WTC11 (cell line): ENCODE data around the gene SPOCD1. TPM values are rescaled to one million over a fixed set of nuclear protein-coding genes. Genes with fewer than 3 reads are reported as not detected.
A peak's percentile ranks its signal among the peaks of the same experiment; 100 is the strongest.

Source experiments
- ATAC-seq: fragments of 200-7000 bp; cut with Tn5 transposase; 2 replicates; pipeline ENCODE4 v1.10.0; 2021; ENCODE audit warnings: mild to moderate bottlenecking, moderate library complexity
- CTCF ChIA-PET: fragments of 300-600 bp; sonication (Branson Sonifier 250); formaldehyde crosslinking; loops from one replicate; lab custom pipeline; 2021; ENCODE audit warnings: antibody characterized with exemption; lab: Charles Lee
- POLR2A ChIA-PET: fragments of 350-600 bp; sonication (Branson Sonifier 250); formaldehyde crosslinking; loops from one replicate; lab custom pipeline; 2021; ENCODE audit warnings: antibody characterized with exemption; lab: Charles Lee
- DNase-seq: peaks from one replicate; pipeline ENCODE4 v3.0.0; 2021; ENCODE audit warnings: low spot score
- H3K27ac Mint-ChIP-seq: 2 replicates; pipeline ENCODE4 v1.8.0; 2021; ENCODE audit warnings: mixed read lengths
- H3K27me3 Mint-ChIP-seq: 2 replicates; pipeline ENCODE4 v1.8.0; 2021; ENCODE audit warnings: low read depth, mild to moderate bottlenecking, moderate library complexity, mixed read lengths
- H3K36me3 Mint-ChIP-seq: 2 replicates; pipeline ENCODE4 v1.8.0; 2021; ENCODE audit warnings: mixed read lengths
- H3K4me1 Mint-ChIP-seq: 2 replicates; pipeline ENCODE4 v1.8.0; 2022; ENCODE audit warnings: mixed read lengths
- H3K4me3 Mint-ChIP-seq: 2 replicates; pipeline ENCODE4 v1.8.0; 2021; ENCODE audit warnings: mild to moderate bottlenecking, moderate library complexity, mixed read lengths
- H3K9me3 Mint-ChIP-seq: 2 replicates; pipeline ENCODE4 v1.8.0; 2021; ENCODE audit warnings: mixed read lengths
- AR ChIP-seq: fragments of 250-450 bp; sonication (Bioruptor Pico); IDR thresholded peaks from 2 replicates; pipeline ENCODE4 v1.9.0; 2021; ENCODE audit warnings: mild to moderate bottlenecking
- ATF1 ChIP-seq: sonication (generic); formaldehyde crosslinking; IDR thresholded peaks from 2 replicates; pipeline ENCODE4 v1.8.1; 2023; ENCODE audit warnings: mild to moderate bottlenecking, moderate library complexity, missing genetic modification reagents
- ATF6 ChIP-seq: sonication (generic); formaldehyde crosslinking; IDR thresholded peaks from 2 replicates; pipeline ENCODE4 v1.8.1; 2023; ENCODE audit warnings: mild to moderate bottlenecking, missing genetic modification reagents
- E2F5 ChIP-seq: sonication (generic); formaldehyde crosslinking; IDR thresholded peaks from 2 replicates; pipeline ENCODE4 v1.8.1; 2022; ENCODE audit warnings: mild to moderate bottlenecking, moderate library complexity, missing genetic modification reagents
- FOXJ3 ChIP-seq: sonication (generic); formaldehyde crosslinking; IDR thresholded peaks from 2 replicates; pipeline ENCODE4 v1.9.0; 2021; ENCODE audit warnings: missing genetic modification reagents, mild to moderate bottlenecking, borderline replicate concordance
- FOXP1 ChIP-seq: sonication (generic); formaldehyde crosslinking; IDR thresholded peaks from 2 replicates; pipeline ENCODE4 v1.8.0; 2022; ENCODE audit warnings: missing genetic modification reagents, mild to moderate bottlenecking, moderate library complexity, borderline replicate concordance
- GABPB1 ChIP-seq: sonication (generic); formaldehyde crosslinking; IDR thresholded peaks from 2 replicates; pipeline ENCODE4 v1.8.1; 2023; ENCODE audit warnings: mild to moderate bottlenecking, missing genetic modification reagents
- GRHL2 ChIP-seq: fragments of 250-450 bp; sonication (Bioruptor Pico); IDR thresholded peaks from 2 replicates; pipeline ENCODE4 v1.8.0; 2022; ENCODE audit warnings: mild to moderate bottlenecking, moderate library complexity; ENCODE audit not compliant: insufficient replicate concordance, severe bottlenecking
- GTF2I ChIP-seq: fragments of 250-450 bp; sonication (Bioruptor Pico); conservative IDR thresholded peaks from 2 replicates; pipeline ENCODE4 v1.4.0; 2021; ENCODE audit warnings: mild to moderate bottlenecking
- HMGXB4 ChIP-seq: sonication (generic); formaldehyde crosslinking; IDR thresholded peaks from 2 replicates; pipeline ENCODE4 v1.8.1; 2023; ENCODE audit warnings: mild to moderate bottlenecking, moderate library complexity, missing genetic modification reagents
- JUN ChIP-seq: sonication (generic); formaldehyde crosslinking; IDR thresholded peaks from 2 replicates; pipeline ENCODE4 v1.8.0; 2023; ENCODE audit warnings: mild to moderate bottlenecking, missing genetic modification reagents
- KAT7 ChIP-seq: sonication (generic); formaldehyde crosslinking; IDR thresholded peaks from 2 replicates; pipeline ENCODE4 v1.8.1; 2023; ENCODE audit warnings: missing genetic modification reagents, mild to moderate bottlenecking, borderline replicate concordance
- OVOL2 ChIP-seq: fragments of 250-450 bp; sonication (Bioruptor Pico); IDR thresholded peaks from 2 replicates; pipeline ENCODE4 v1.9.0; 2021; ENCODE audit warnings: mild to moderate bottlenecking, borderline replicate concordance
- PREB ChIP-seq: sonication (generic); formaldehyde crosslinking; IDR thresholded peaks from 2 replicates; pipeline ENCODE4 v1.8.1; 2022; ENCODE audit warnings: mild to moderate bottlenecking, missing genetic modification reagents, moderate library complexity, borderline replicate concordance
- PRRX2 ChIP-seq: fragments of 250-450 bp; sonication (Bioruptor Pico); IDR thresholded peaks from 2 replicates; pipeline ENCODE4 v1.8.0; 2021; ENCODE audit warnings: mild to moderate bottlenecking
- SOX15 ChIP-seq: fragments of 250-450 bp; sonication (Bioruptor Pico); IDR thresholded peaks from 2 replicates; pipeline ENCODE4 v1.9.0; 2021; ENCODE audit warnings: mild to moderate bottlenecking
- TEAD4 ChIP-seq: sonication (generic); formaldehyde crosslinking; IDR thresholded peaks from 2 replicates; pipeline ENCODE4 v1.8.0; 2022; ENCODE audit warnings: mild to moderate bottlenecking, missing genetic modification reagents
- USF2 ChIP-seq: sonication (generic); formaldehyde crosslinking; IDR thresholded peaks from 2 replicates; pipeline ENCODE4 v1.8.1; 2023; ENCODE audit warnings: mild to moderate bottlenecking, missing genetic modification reagents, moderate library complexity
- ZNF263 ChIP-seq: sonication (generic); formaldehyde crosslinking; IDR thresholded peaks from 2 replicates; pipeline ENCODE4 v1.8.1; 2022; ENCODE audit warnings: low read depth, mild to moderate bottlenecking, moderate library complexity, missing genetic modification reagents
- ZNF416 ChIP-seq: fragments of 250-450 bp; sonication (Bioruptor Pico); IDR thresholded peaks from 2 replicates; pipeline ENCODE4 v1.9.0; 2021; ENCODE audit warnings: mild to moderate bottlenecking, inconsistent platforms
- ZNF671 ChIP-seq: fragments of 250-450 bp; sonication (Bioruptor Pico); IDR thresholded peaks from 2 replicates; pipeline ENCODE4 v1.8.0; 2021; ENCODE audit warnings: mild to moderate bottlenecking
- ZSCAN18 ChIP-seq: fragments of 250-450 bp; sonication (Bioruptor Pico); IDR thresholded peaks from 2 replicates; pipeline ENCODE4 v2.1.2; 2022; ENCODE audit warnings: mild to moderate bottlenecking, moderate library complexity
- total RNA-seq: library from RNA; stranded (reverse); gene quantifications from 3 replicates; pipeline ENCODE4 v1.2.3, GENCODE V29; 2021

The SPOCD1 gene
- total RNA-seq, 1 experiment from 2014 or later = 3.0 TPM

- no peak overlapping the region for H3K4me3 Mint-ChIP-seq
- no peak for TF ChIP-seq ATF1 (CRISPR knock-in tag)
- TF ChIP-seq ZNF263 (CRISPR knock-in tag) = no peak
- no peak for TF ChIP-seq FOXJ3 (CRISPR knock-in tag)
- no peak for TF ChIP-seq TEAD4 (CRISPR knock-in tag)
- TF ChIP-seq GABPB1 (CRISPR knock-in tag) = no peak
- no peak for TF ChIP-seq JUN (CRISPR knock-in tag)
- no peak for TF ChIP-seq ZSCAN18 (CRISPR knock-in tag)
- no peak for TF ChIP-seq USF2
- TF ChIP-seq ZNF416 = no peak
- no peak for TF ChIP-seq KAT7 (CRISPR knock-in tag)
- no peak for TF ChIP-seq OVOL2 (CRISPR knock-in tag)
- H3K27ac Mint-ChIP-seq = no peak overlapping the region; the same call in 1 of the 2 replicates
- POLR2A ChIA-PET = interaction anchor here (1.1 kb wide), 1 partner anchor 15 kb away, joined by 3 read pairs; no protein-coding TSS in a partner anchor
- H3K36me3 Mint-ChIP-seq = no peaks in the 10 kb centered on the region
- ATAC-seq (no peak), DNase-seq (no peak)
- H3K4me1 Mint-ChIP-seq = peaks cover 59% of the 10 kb centered on the region
- CTCF ChIA-PET = interaction anchor here (0.8 to 14.7 kb wide), 6 partner anchors 11 to 39 kb away, joined by 4 to 179 read pairs (median 15); no protein-coding TSS in a partner anchor
- H3K9me3 Mint-ChIP-seq = no peaks in the 10 kb centered on the region
- no peaks in the 10 kb centered on the region; the same call in 1 of the 2 replicates for H3K27me3 Mint-ChIP-seq
Measured at GRCh38 chr1:31749785-31750735, 65.8 kb downstream of the SPOCD1 start.

GRCh38 chr1:31748365-31748764, 67.5 kb downstream of the SPOCD1 start:
- Mint-ChIP-seq H3K9me3 (no peaks in the 10 kb centered on the region), H3K4me1 (peaks cover 63% of the 10 kb centered on the region), H3K4me3 (no peak overlapping the region), H3K27me3 (no peaks in the 10 kb centered on the region; the same call in 1 of the 2 replicates), H3K36me3 (no peaks in the 10 kb centered on the region), H3K27ac (peak overlapping the region; percentile 74)
- POLR2A ChIA-PET = no interaction called here
- no peak for DNase-seq
- TF ChIP-seq FOXJ3 (CRISPR knock-in tag) (no peak), E2F5 (no peak), AR (CRISPR knock-in tag) (no peak), SOX15 (no peak), FOXP1 (CRISPR knock-in tag) (no peak), GTF2I (CRISPR knock-in tag) (no peak), ZNF671 (CRISPR knock-in tag) (no peak), OVOL2 (CRISPR knock-in tag) (no peak), PREB (CRISPR knock-in tag) (no peak), ATF6 (CRISPR knock-in tag) (no peak), GABPB1 (CRISPR knock-in tag) (no peak), PRRX2 (CRISPR knock-in tag) (no peak), HMGXB4 (CRISPR knock-in tag) (no peak), GRHL2 (CRISPR knock-in tag) (no peak)
- CTCF ChIA-PET = interaction anchor here (1.0 to 14.7 kb wide), 4 partner anchors 14 to 84 kb away, joined by 3 to 179 read pairs (median 12); no protein-coding TSS in a partner anchor
- ATAC-seq = no peak
